Nephron (organoid): Measurements from ENCODE around the gene GSC.
"Not testable (repeated sequence)": the region's sequence is repeated elsewhere in the genome, so short reads cannot be mapped to it uniquely, and the experiment has no call there.

Source experiments
- H3K27ac Mint-ChIP-seq, 3 experiments: 2 replicates each; pipeline ENCODE4 v1.8.0; 2020; ENCODE audit warnings: mixed read lengths in 3 of 3, mild to moderate bottlenecking in 2 of 3, moderate library complexity in 1 of 3
- H3K27me3 Mint-ChIP-seq: 2 replicates; pipeline ENCODE4 v1.8.0; 2021; ENCODE audit warnings: low read depth, mild to moderate bottlenecking, moderate library complexity, mixed read lengths
- H3K36me3 Mint-ChIP-seq: 2 replicates; pipeline ENCODE4 v1.8.0; 2020; ENCODE audit warnings: low read depth, mixed read lengths
- H3K4me1 Mint-ChIP-seq: 2 replicates; pipeline ENCODE4 v1.8.0; 2020; ENCODE audit warnings: mixed read lengths
- H3K4me3 Mint-ChIP-seq, 3 experiments: 2 replicates each; pipeline ENCODE4 v1.8.0; 2020; ENCODE audit warnings: mild to moderate bottlenecking in 3 of 3, mixed read lengths in 3 of 3, moderate library complexity in 2 of 3
- H3K9me3 Mint-ChIP-seq: 2 replicates; pipeline ENCODE4 v1.8.0; 2020; ENCODE audit warnings: mixed read lengths
- CTCF ChIP-seq, 3 experiments: fragments of 200-600 bp; sonication (generic); IDR thresholded peaks; one replicate each; pipeline ENCODE4 v1.5.0; 2021; ENCODE audit warnings: antibody characterized with exemption in 3 of 3; ENCODE audit not compliant: unreplicated experiment in 3 of 3

Gene GSC

GRCh38 chr14:94747739-94748138 lies 22.2 kb downstream of the GSC start:
- no peaks in the 10 kb centered on the region for H3K9me3 Mint-ChIP-seq
- H3K27me3 Mint-ChIP-seq, result peaks cover 12% of the 10 kb centered on the region
- no peak for TF ChIP-seq CTCF (IDR thresholded peaks at IDR 0.05; ENCODE audit: unreplicated experiment in 3 of 3)

GRCh38 chr14:94747153-94747552 lies 22.8 kb downstream of the GSC start:
- not testable (repeated sequence) for H3K27me3 Mint-ChIP-seq, H3K36me3 Mint-ChIP-seq, H3K27ac Mint-ChIP-seq, H3K9me3 Mint-ChIP-seq, H3K4me3 Mint-ChIP-seq, H3K4me1 Mint-ChIP-seq

More at GRCh38 chr14:94747739-94748138, 22.2 kb downstream of the GSC start:
- peaks cover 4% of the 10 kb centered on the region for H3K36me3 Mint-ChIP-seq
- H3K4me3 Mint-ChIP-seq, result no peak overlapping the region
- no peak overlapping the region for H3K27ac Mint-ChIP-seq
- peaks cover 8% of the 10 kb centered on the region for H3K4me1 Mint-ChIP-seq

- H3K27me3 Mint-ChIP-seq, result peaks cover 3% of the 10 kb centered on the region
- no peak overlapping the region for H3K4me3 Mint-ChIP-seq
- no peaks in the 10 kb centered on the region for H3K4me1 Mint-ChIP-seq
- H3K9me3 Mint-ChIP-seq, result no peaks in the 10 kb centered on the region
- H3K36me3 Mint-ChIP-seq, result peaks cover 4% of the 10 kb centered on the region
- no peak for TF ChIP-seq CTCF (IDR thresholded peaks at IDR 0.05; ENCODE audit: unreplicated experiment in 3 of 3)
- no peak overlapping the region for H3K27ac Mint-ChIP-seq
Measured at GRCh38 chr14:94746131-94746530, 23.8 kb downstream of the GSC start.

GRCh38 chr14:94738751-94739150 lies 31.2 kb downstream of the GSC start:
- Mint-ChIP-seq H3K27me3 (peaks cover 6% of the 10 kb centered on the region), H3K27ac (no peak overlapping the region), H3K4me1 (no peaks in the 10 kb centered on the region), H3K9me3 (no peaks in the 10 kb centered on the region), H3K36me3 (no peaks in the 10 kb centered on the region), H3K4me3 (no peak overlapping the region)
- no peak for TF ChIP-seq CTCF (IDR thresholded peaks at IDR 0.05; ENCODE audit: unreplicated experiment in 3 of 3)

- H3K27me3 Mint-ChIP-seq, result peaks cover 9% of the 10 kb centered on the region
- no peak overlapping the region for H3K4me3 Mint-ChIP-seq
- no peak for TF ChIP-seq CTCF (IDR thresholded peaks at IDR 0.05; ENCODE audit: unreplicated experiment in 3 of 3)
- no peaks in the 10 kb centered on the region for H3K4me1 Mint-ChIP-seq
- no peak overlapping the region for H3K27ac Mint-ChIP-seq
- H3K36me3 Mint-ChIP-seq, result no peaks in the 10 kb centered on the region
- no peaks in the 10 kb centered on the region for H3K9me3 Mint-ChIP-seq
Measured at GRCh38 chr14:94738097-94738496, 31.8 kb downstream of the GSC start.

- peaks cover 21% of the 10 kb centered on the region for H3K27me3 Mint-ChIP-seq
- H3K27ac Mint-ChIP-seq, result no peak overlapping the region
- no peak for TF ChIP-seq CTCF (IDR thresholded peaks at IDR 0.05; ENCODE audit: unreplicated experiment in 3 of 3)
- no peaks in the 10 kb centered on the region for H3K36me3 Mint-ChIP-seq
- no peaks in the 10 kb centered on the region for H3K4me1 Mint-ChIP-seq
- H3K9me3 Mint-ChIP-seq, result no peaks in the 10 kb centered on the region
- no peak overlapping the region for H3K4me3 Mint-ChIP-seq
Measured at GRCh38 chr14:94728950-94729349, 41.0 kb downstream of the GSC start.

GRCh38 chr14:94728440-94728839 lies 41.5 kb downstream of the GSC start:
- not testable (repeated sequence) for H3K27ac Mint-ChIP-seq, H3K4me3 Mint-ChIP-seq, H3K36me3 Mint-ChIP-seq, H3K9me3 Mint-ChIP-seq, H3K4me1 Mint-ChIP-seq
- H3K27me3 Mint-ChIP-seq, result peaks cover 16% of the 10 kb centered on the region

GRCh38 chr14:94726649-94727048 lies 43.3 kb downstream of the GSC start:
- not testable (repeated sequence) for H3K27ac Mint-ChIP-seq, H3K4me3 Mint-ChIP-seq, H3K36me3 Mint-ChIP-seq, H3K4me1 Mint-ChIP-seq, H3K9me3 Mint-ChIP-seq
- peaks cover 12% of the 10 kb centered on the region for H3K27me3 Mint-ChIP-seq
